ENCODE measurements around the gene RGMB. TPM values are rescaled to one million over a fixed set of nuclear protein-coding genes. Genes with fewer than 3 reads are reported as not detected.
A peak's percentile ranks its signal among the peaks of the same experiment; 100 is the strongest.

The RGMB gene
- polyA plus RNA-seq, 4 donors, result 14.9 to 18.4 (median 16.0) TPM

DNA sequence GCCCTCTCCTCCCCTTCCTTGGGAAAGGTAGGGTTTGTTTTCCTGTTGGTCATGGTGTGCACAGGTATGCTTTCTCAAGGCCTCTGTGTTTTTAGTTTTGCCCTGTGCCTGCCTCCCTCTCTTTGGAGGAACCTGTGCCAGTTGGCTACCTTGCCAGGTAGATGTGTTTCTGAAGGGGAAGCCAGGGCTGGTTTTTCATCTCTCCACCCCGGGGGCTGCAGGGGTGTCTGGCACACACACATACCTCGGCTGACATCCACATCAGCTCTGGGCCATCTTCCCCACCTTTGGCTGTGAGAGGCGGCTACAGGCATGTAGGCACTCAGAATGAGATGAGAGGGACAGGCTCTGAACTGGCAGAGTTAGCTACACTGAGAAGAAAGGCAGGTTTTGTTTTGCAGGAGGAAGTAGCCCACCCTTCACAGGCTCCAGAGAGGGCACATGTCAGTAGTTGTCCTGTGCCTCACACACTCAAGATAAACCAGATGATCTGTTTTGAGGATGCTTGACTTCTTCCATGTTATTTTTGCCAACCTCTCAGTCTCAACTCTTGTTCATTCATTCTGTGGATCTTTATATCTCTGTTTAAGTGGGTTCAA, 9.7 kb downstream of the RGMB start:
- no peak for DNase-seq (ENCODE audit: low read depth in 4 of 4, low spot score in 3 of 4)

DNA sequence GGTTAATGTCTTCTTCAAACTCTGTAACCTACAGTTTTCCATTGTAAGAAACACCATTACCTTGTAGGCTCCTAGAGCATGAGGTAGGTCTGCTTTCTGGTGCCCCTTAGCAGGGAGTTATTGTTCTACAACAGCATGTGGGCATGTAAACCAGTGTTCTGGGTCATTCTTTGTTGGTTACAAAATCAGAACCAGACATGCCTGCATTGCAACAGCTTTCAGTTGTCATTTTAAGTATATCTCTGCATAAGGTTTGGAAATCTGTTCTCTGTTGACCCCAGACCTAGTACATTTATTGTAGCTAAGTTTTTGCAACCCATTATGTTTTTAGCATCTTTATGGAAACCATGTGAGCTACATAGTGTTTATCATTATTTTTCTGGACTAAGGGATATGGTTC, 10.9 kb downstream of the RGMB start:
- no peak for DNase-seq (ENCODE audit: low read depth in 4 of 4, low spot score in 3 of 4)

DNA sequence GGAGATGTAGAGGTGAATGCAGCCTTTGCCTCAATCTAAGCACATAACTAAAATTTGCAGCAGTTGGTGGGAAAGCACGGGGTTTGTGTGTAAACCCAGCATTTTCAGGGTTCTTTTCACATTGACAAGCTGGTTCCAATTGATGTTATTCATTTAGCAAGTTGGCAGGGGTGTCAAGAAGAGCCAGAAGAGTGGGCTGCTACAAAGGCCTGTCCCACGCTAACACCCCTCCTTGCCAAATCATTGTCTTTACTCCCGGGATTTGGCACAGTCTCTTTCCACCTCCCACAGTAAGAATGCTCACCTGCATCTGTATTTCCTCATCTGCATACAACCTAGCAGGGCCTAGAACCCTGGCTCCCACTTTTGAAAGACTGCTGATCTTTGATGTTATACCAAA, 11.8 kb downstream of the RGMB start:
- no peak for DNase-seq (ENCODE audit: low read depth in 4 of 4, low spot score in 3 of 4)

DNA sequence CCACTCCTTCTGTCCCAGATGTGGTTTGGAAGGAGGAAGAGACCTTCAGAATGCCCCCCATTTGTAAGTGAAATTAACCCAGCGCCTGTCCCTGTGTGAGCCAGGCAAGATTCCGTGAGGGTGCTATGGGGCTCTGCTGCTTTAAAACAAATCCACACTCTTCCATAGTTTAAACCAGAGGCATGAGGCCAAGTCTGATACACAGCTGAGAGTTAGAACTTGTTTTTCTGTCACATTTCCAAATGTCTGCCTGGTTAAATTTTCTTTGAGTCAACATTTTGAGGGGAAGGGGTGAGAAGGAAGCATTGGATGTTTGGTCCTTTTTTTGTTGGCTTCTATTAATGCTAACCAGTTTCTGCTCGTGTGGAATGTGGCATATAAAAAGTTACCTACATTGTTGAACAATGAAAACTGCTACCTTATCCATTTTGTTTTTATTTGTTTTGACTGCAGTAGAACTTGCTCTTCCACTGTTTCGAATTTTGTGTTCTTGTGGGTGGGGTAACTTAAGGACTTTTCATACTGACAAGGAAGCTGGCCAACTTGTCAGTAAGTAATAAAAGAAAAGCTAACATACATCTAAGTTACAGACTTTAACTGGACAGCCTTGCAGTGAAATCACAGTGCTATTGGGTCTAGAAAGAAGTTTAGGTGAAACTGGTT, 12.9 kb downstream of the RGMB start:
- no peak for DNase-seq (ENCODE audit: low read depth in 4 of 4, low spot score in 3 of 4)

DNA sequence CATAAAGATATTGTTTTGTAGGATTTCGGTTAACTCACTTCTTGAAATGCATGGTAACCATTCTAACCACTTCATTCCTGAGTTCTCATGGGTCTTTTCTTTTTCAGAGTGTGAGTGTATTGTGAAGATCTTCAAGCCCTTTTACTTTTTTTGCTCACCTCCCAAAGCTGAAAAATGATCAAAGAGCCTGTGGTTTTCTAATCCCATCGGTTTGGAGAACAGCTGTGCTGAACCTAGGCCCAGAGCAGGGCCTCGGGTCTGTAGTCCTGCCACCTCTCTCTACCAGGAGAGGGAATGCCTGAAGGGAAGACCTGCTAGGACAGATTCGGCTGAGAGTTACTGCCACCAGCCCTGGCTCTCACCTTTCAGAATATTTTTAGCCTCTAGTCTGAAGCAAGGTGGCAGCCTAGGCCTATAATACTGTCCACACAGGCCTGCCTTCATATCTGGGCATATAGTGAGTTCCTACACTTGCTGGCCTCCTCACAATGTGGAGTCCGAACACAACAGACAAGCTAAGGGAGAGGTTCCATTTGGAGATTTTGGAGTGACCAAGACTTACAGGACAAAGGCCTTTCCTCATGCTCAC, 13.8 kb downstream of the RGMB start:
- no peak for DNase-seq (ENCODE audit: low read depth in 4 of 4, low spot score in 3 of 4)

DNA sequence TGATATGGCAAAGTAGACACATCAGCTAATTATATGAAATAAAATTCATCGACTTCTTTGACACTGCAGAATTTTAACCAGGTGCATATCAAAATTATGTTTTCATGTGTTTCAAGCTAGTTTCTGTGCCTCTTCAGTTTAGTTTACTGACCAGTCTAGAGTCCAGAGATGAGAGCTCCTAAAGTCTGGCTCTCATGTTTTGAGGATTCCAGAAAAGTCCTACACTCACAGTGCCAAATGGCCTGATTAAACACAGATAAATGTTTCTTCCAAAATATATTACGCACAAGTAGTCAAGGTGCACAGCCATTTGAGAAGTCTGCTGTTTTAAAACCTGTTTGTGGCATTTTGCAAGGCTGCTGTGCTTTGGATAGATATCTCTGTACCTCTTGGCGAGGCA, 15.6 kb downstream of the RGMB start:
- DNase-seq (ENCODE audit: low read depth in 4 of 4, low spot score in 3 of 4), result no peak

DNA sequence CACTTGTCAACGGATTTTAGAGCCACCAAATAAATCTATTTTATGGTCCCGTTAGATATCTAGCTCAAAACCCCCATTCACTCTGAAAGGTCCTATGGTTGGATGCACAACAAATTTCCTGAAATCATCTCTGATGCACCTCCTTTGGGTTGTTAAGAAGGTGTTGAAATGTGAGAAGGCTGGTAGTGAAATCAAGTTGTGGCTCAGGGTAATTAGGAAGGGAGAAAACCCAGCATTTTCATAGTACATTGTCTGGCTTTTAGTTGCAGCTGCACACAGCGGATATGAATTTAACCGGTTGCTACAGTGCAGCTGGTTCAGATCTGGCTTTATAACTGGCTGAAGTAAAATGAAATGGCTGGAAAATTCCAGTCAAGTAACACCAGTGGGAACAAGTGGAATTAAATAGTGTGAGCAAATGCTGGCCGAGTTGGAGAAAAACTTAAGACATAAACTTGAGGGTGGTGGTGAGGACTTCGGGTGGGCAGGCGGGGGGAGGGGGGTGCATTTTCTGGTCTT, 17.6 kb downstream of the RGMB start:
- no peak for DNase-seq (ENCODE audit: low read depth in 4 of 4, low spot score in 3 of 4)

DNA sequence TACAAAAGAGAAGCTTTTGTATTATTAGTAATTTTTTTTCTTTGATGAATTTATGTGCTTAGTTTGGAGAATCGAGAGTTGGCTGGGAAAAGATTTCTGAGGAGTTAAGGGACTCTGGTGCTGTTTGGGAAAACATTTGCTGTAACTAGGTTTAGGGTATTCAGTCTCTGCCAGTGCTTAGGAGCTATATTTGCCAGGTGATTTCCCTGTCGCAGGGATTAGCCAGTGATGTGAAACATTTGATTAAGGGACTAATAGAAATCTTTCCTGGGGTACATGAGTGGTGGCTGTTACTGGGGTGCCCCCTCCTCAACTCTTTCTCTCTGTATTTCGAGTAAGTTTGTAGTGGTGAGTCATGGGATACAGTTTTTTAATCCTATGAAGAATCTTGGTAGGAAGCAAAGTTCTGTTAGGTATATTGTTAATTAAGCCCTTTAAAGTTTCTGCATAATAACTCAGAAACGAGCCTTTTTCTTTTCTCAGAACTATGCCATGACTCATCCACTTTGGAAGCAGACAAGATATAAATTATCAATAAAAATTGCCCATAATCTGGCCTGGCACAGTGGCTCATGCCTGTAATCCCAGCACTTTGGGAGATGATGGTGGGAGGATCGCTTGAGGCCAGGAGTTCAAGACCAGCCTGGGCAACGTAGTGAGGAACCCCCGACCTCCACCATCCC, 18.6 kb downstream of the RGMB start:
- no peak for DNase-seq (ENCODE audit: low read depth in 4 of 4, low spot score in 3 of 4)

DNA sequence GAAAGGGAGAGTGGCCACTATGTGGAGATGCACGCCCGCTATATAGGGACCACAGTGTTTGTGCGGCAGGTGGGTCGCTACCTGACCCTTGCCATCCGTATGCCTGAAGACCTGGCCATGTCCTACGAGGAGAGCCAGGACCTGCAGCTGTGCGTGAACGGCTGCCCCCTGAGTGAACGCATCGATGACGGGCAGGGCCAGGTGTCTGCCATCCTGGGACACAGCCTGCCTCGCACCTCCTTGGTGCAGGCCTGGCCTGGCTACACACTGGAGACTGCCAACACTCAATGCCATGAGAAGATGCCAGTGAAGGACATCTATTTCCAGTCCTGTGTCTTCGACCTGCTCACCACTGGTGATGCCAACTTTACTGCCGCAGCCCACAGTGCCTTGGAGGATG, 19.8 kb downstream of the RGMB start:
- DNase-seq (ENCODE audit: low read depth in 4 of 4, low spot score in 3 of 4), result no peak

DNA sequence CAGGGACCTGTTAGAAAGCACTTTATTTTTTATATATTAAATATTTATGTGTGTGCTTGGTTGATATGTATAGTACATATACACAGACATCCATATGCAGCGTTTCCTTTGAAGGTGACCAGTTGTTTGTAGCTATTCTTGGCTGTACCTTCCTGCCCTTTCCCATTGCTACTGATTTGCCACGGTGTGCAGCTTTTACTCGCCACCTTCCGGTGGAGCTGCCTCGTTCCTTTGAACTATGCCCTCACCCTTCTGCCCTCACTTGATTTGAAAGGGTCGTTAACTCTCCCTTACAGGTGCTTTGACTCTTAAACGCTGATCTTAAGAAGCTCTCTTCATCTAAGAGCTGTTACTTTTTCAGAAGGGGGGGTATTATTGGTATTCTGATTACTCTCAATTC, 20.5 kb downstream of the RGMB start:
- no peak for DNase-seq (ENCODE audit: low read depth in 4 of 4, low spot score in 3 of 4)

DNA sequence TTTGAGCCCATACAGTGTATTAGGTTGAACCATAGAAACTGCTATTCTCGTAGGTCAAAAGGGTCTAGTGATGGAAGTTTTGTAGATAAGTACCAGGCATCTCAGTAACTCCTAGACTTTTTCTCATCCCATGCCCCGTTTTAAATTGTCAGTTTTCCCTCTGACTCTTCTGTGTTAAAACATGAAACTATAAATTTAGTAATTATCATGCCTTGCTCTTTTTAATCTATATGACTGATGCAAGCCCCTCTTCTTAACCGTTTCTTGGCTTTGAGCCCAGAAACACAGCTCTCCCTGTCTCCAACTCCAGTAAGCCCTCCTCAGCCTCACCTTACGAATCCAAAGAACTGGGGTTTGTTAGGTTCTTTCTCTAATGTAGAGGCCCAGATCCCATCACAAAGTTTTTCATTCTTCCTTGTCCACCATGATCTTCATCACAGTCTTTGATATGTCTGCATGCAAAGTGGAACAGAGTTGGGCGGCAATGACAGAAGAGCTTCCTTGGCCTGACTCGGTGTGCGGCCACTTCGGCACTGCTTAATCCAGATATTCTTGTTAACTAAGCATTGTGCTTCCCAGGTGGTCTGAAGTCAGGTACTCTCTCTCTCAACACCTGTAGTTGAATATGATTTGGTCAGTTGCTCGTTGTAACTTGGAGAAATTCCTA, 21.1 kb downstream of the RGMB start:
- DNase-seq (ENCODE audit: low read depth in 4 of 4, low spot score in 3 of 4), result no peak

DNA sequence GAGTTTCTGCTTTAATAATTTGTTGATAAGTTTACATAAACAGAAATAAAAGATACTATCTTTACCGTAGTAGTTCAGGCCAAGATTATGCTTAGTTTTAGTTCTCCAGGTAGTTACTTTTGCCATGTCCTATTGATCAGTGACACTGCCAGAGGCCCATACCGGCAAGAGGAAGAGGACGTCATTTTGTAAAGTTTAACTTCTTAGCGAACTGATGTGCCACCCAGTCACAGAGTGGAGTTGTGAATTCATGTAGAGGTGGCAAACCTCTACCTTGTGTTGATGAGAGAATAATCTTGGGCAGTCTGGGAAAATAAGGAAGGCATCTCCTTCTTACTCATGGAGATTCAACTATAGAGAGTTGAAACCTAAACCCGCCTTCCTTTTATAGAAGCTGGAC, 21.8 kb downstream of the RGMB start:
- no peak for DNase-seq (ENCODE audit: low read depth in 4 of 4, low spot score in 3 of 4)

DNA sequence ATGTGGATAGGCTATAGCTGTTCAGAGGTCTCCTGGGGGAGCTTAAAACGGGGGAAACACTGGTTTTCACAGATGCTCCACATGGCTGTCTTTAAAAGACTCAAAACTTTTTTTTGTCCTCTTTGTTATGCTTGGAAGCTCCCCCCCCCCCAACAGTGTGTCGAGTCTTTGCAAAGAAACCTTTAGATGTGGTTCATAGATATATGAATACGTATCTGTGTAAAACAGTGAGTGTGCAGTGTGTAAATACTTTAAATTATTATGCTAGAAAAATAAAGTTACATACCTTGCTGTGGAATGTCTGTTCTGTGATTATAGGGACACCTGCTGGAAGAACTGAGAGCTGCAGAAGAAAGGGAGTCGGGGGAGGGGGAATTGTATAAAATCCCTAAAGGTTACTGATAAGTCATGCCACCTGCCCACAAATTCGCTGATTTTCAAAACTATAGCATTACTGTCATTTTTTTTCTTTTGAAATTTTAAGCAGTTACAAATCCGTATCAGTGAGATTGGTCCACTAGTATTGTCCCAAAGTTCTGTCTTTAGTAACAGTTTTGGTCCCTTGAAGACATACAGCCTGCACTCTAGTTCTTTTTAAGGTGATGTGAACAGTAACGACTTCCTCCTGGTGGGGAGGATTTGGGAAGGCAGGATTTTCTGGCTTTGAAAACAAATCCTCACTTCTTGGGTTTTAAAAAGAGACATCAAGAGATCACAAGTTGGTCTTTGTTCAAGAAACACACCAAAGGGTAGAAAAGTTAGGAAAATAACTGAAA, 22.9 kb downstream of the RGMB start:
- peak in 1 of 4 donors; percentile 53 for DNase-seq (ENCODE audit: low read depth in 4 of 4, low spot score in 3 of 4)

DNA sequence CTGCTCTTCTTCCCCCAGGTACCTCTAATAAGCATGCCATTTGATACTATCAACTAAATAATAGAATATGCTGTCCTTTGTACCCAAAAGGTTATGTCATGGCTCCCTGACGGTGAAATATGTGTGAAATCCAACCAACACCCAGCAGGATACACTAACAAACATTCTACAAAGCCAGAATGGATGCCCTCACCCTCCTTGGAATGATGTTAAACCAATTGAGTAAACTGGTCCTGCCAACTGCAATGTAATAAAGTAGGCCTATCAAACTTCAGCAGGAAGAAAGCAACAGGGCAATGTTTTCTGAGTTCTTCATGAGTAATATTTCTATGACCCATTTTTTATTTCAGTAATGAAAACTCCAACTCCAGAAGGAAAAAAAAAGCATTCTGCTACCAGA, 24.9 kb downstream of the RGMB start:
- no peak for DNase-seq (ENCODE audit: low read depth in 4 of 4, low spot score in 3 of 4)

DNA sequence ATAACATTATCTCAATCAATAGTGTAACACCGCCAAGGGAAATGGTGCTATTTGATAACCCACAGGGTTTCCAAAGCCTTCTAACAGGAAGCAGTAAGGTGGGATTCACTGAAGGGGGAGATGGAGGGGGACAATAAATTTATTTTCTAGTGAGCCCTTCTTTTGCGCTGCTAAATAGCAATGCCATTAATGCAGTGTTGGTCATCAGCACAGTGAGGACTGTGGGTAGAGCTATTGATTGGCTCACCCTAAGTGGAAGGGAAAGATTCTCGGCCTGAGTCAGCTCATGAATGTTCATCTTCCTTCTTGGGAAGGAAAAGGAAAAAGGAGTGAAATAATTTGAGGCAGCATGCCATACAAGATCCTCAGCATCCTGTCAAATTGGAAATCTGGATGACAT, 25.4 kb downstream of the RGMB start:
- no peak for DNase-seq (ENCODE audit: low read depth in 4 of 4, low spot score in 3 of 4)

DNA sequence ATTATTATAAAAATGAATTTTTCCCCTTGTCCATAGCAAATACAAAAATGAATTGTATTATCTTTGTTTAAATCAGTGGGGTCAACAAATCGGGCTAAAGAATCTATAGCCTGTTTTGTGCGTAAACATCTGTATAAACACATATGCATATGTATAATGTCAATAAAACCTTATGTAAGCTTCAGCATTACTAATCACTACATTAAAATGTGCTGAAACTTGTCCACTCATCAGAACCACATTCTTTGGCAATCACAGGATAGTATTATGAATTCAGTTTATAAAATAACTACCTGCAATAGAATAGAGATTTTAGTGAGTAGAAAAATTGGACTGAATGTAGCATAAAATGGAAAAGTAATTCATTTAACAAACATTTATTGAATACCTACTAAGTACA, 30.6 kb downstream of the RGMB start:
- no peak for DNase-seq (ENCODE audit: low read depth in 4 of 4, low spot score in 3 of 4)

DNA sequence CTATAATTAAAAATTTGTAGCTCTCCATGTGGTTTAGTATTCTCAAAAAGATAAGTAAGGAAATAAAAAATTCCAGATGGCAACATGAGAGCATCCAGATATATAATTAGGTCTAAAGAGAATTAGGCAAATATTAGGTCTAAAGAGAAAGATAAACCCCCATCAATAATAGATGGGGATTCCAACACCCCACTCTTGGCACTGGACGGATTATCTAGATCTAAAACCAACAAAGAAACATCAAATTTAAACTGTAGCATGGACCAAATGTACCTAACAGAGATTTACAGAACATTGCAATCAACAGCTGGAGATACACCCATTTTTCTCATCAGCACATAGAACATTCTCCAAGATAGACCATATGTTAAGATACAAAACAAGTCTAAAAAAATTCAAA, 31.6 kb downstream of the RGMB start:
- DNase-seq (ENCODE audit: low read depth in 4 of 4, low spot score in 3 of 4), result no peak

DNA sequence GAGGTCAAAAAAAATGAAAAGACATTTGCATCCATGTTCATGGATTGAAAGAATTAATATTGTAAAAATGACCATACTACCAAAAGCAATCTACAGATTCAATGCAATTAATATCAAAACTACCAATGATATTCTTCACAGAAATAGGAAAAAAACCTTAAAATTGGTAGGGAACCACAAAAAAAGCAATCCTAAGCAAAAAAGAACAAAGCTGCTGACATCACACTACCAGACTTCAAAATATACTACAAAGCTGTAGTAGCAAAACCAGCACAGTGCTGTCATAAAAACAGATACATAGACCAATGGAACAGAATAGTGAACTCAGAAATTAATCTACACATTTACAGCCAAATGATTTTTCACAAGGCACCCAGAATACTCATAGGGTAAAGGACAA, 34.3 kb downstream of the RGMB start:
- DNase-seq (ENCODE audit: low read depth in 4 of 4, low spot score in 3 of 4), result no peak

DNA sequence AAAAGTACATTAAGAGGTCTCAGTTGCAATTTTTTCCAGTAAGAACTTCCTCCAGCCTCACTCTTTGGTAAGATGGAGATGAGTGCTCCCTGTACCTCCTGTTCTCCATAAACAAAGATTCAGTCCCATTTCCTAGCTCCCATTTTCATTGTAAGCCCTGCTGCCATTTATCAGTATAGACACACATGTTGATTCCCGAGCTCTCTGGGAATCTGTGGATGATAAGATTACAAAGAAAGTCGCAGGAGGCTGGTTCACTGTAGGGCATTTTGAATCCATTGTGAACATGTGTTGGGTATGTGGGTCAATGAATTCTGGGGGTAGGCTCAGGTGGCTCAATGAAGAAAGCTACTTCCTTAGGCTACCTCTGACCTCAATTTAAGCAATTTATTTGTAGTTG, 36.7 kb downstream of the RGMB start:
- DNase-seq (ENCODE audit: low read depth in 4 of 4, low spot score in 3 of 4), result no peak

DNA sequence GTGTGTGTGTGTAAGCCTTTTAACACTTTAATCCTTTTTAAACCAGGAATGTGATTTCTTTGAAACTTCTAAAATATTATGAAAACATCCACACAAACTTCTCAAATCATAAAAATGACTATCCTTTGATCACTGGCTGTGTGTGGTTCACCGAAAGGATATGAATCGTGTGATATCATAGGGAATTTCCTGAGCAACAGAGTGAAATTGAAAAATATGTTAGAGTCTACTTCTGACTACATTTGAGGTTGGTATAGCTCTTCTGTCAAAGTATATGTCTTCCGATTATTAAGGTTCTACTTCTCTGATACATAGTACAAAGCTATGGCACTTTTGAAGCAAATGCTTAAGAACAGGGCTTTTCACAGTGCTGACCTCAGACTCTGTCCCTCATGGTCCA, 40.3 kb downstream of the RGMB start:
- no peak for DNase-seq (ENCODE audit: low read depth in 4 of 4, low spot score in 3 of 4)

All from right renal pelvis (tissue), 4 donors.